ENCODE results near the gene ALDH18A1.
"Not testable (repeated sequence)": the region's sequence is repeated elsewhere in the genome, so short reads cannot be mapped to it uniquely, and the experiment has no call there.

ALDH18A1 gene

DNA sequence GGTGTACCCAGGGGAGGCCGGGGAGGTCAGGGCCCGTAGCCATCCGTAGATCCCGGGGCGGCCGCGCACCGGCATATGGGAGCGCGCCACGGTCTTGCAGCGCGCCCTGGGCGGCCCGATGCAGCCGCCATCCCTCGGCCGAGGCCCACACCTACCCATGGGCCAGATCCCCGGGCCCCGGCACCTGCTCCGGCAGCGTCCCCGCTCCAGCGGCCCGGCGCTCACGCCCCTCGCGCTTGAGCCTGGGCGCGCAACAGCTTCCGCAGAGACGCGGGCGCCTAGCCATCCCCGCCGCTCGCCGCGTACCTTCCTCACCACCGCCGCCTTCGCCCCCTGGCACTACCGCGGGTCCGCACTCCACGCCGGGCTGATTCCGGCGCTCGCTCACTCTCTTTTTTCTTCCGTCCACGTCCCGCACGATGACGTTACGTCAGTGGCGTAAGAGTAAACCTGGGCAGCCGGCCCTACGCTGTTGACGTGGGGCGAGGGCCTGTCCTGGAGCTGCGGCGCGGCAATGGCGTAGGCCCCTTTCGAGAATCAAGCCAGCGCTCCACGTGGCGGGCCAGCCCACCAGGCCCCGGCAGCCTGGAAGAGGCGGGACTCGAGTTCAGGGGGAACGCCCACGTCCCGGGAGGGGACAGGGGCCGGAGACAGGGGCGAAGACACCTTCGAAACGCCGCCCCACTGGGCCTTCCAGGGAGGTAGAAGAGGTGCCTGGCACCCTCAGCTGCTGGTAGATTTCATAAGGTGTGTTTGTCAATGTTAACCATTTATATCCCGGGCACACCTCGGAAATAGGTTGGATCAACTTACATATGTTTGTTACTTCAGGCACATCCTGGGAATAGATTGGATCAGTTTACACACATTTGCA lies at the start of gene ALDH18A1:
Gene ALDH18A1 (minus strand): TSS at position 421 of the 874 bp plus-strand sequence. CDS start 3,334 bp downstream, outside the sequence.
- DNase-seq, result peak; percentile 92

DNA sequence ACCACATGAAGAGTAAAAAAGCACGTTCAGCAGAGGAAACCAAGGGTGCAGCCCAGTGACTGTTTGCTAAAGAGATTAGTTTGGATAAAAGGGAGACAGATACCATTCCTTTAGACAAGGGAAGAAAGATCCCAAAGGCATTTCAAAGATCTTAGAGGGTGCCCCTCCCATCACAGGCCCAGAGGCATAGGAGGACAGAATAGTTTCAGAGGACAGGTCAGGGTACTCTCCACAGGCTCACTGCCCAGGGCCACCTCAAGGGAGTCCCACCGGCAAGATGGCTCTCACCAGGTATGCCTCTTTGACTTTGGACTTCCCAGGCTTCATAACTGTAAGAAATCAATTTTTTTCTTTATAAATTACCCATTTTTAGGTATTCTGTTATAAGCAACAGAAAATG lies 41.9 kb upstream of the ALDH18A1 start:
- DNase-seq, result no peak

DNA sequence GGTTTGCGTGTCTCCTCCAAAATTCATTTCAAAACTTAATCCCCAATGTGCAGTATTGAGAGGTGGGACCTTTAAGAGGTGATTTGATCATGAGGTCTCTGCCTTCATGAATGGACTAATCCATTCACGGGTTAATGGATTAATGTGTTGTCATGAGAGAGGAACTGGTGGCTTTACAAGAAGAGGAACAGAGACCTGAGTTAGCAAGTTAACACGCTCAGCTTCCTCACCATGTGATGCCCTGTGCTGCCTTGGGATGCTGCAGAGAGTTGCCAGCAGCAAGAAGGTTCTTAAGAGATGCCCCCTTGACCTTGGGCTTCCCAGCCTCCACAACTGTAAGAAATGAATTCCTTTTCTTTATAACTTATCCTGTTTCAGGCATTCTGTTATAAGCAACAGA lies 40.9 kb upstream of the ALDH18A1 start:
- DNase-seq, result no peak

GRCh38 chr10:95694665-95695064 lies 38.2 kb upstream of the ALDH18A1 start:
- no peak for DNase-seq

DNA sequence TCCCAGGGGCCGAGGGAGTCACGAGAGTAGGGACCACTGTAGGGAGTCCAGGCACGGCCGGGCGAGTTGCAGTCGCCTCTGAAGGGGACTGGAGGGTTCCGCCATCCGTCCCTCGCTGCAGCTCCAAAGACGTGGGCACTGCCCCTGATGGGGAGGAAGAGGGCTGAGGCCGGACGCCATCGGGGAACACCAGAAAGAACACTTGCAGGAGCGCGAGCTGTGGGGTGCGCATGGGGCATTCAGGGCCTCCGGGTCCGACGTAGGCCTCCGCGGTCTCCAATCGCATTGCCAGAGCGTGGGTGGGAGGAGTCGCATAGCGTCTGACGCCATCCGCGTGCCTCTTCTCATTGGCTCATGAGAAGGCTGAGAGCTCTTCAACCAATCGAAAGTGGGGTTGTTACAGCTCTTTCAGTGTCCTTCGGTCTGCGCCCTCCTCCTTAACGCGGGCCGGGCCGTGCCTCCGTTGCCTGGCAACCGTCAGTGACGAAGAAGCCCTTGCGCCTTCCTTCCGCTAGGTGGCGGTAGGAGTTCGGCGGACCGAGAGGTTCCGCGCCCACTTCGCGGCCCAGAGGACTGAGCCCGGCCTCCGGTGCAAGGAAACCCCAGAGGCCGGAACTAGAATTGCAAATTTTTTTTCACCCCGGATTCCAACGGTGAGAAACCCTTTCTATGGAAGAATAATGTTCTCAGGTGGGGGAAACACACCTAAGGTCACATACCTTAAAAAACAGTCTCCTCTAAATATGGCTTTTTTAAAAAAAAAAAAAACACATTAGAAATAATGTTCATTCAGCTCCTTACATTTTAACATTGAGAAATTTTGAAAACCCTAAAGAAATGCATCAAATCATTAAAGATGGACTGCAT lies 37.4 kb upstream of the ALDH18A1 start, which contains the start of gene TCTN3:
Gene TCTN3 (minus strand): TSS at position 260 of the 867 bp plus-strand sequence. CDS start 28 bp downstream, at position 232.
- DNase-seq, result peak; percentile 93

DNA sequence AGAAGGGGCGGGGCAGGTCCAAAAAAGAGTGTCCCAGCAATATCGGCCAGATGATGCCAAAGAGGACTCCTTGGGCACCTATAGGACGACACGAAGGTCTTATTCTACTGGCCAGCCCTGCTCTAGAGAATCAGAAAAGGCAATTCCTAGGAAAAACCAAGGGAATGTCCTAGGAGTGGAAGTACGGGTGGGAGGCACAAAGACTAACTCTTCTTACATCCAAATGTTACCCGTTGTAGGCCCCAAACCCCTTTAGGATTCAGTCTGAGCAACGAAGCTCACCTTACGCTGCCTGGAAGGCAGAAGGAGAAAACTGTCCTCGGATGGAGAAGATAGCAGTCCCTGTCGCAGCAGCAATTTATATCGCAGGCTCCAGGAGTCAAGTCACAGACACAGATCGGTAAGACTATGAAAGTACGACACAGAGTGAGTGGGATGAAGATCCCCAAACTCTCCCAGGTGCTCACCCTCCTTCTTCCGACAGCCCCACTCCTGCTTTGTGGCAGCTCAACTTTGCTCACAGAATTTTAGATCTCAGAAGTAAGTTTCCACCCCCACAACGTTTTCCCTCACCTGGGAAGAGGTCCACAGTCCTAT lies 36.7 kb upstream of the ALDH18A1 start:
- DNase-seq, result no peak

DNA sequence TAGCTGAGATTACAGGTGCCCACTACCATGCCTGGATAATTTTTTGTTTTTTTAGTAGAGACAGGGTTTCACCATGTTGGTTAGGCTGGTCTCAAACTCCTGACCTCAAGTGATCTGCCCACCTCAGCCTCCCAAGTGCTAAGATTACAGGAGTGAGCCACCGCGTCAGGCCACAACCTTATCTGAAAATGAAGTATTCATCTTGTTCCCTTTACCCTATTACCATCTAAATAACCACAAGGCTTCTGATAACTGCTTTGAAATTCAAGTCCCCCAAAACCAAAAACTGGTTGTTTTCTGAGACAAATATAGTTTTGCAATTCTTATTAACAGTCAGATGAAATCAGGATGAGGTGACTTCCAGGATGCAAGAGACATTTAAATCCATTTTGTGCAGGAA lies 34.8 kb upstream of the ALDH18A1 start:
- DNase-seq, result no peak

- no peak for DNase-seq
These were observed 32.1 kb upstream of the ALDH18A1 start for GRCh38 chr10:95688648-95689047.

DNA sequence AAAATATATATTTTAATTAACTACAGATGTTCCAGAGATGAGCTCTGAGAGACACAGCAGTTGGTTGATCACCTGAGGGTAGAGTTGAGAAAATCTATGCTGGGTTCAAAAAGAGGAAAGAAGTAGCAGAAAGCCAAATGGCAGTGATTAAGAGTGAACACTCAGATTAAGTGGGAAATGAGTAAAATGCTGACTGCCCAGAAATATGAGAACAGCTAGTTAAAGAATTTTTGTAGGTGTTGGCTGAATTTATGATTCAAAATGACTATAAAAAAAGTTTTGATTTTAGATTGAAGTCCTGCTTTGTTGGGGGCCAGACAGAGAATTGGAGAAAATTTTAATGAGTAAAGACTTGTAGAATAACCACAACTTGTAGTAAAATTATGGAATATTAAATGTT lies 27.5 kb upstream of the ALDH18A1 start:
- DNase-seq, result no peak

GRCh38 chr10:95675403-95676116 lies 19.0 kb upstream of the ALDH18A1 start:
- DNase-seq, result no peak

DNA sequence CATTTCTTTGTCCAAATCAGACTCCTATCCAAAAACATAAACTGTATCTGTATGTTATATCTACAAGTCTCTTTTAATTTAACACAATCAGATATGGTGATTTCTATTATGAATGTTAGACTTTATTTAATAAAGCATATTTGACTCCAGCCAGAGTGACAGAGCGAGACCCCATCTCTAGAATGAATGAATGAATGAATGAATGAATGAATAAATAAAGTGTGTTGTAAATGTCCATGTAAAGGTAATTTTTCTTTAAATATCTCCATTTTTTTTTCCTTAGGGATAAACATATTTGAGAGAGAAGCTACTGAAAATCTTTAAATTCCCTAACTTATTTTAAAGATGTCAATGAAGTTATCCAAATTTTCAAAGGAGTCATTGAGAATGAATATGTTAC lies 18.1 kb upstream of the ALDH18A1 start:
- no peak for DNase-seq

DNA sequence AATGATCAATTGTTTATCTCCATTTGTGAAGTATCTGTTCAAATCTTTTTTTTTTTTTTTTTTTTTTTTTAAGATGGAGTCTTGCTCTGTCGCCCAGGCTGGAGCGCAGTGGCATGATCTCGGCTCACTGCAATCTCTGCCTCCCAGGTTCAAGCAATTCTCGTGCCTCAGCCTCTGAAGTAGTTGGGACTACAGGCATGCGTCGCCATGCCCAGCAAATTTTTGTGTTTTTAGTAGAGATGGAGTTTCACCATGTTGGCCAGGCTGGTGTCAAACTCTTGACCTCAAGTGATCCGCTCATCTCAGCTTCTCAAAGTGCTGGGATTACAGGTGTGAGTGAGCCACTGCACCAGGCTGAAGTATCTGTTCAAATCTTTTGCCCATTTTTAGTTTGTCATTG lies 16.1 kb upstream of the ALDH18A1 start:
- not testable (repeated sequence) for DNase-seq

- DNase-seq, result no peak
These were observed 8.0 kb upstream of the ALDH18A1 start for GRCh38 chr10:95664543-95664942.

GRCh38 chr10:95663496-95663895 lies 7.0 kb upstream of the ALDH18A1 start:
- no peak for DNase-seq

DNA sequence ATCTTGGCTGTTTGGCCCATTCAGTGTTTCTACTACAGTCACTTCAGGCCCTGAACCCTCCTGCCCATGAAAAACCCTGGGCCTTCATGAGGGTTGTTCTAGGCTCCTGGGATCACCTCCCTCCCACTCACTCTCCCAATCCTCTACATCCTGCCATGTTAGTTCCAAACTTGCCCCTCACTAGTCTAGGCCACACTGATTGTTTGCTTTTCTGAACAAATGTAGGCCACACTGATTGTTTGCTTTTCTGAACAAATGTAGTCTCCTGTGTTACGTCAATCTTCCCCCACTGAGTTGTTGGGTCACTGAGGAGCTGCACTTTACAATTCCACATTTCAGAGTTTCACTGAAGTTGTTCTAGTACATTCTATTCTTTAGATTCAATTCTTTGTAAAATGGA lies 5.3 kb upstream of the ALDH18A1 start:
- DNase-seq, result no peak

GRCh38 chr10:95660283-95660682 lies 3.8 kb upstream of the ALDH18A1 start:
- DNase-seq, result no peak

GRCh38 chr10:95657250-95657649 lies 739 bp upstream of the ALDH18A1 start:
- no peak for DNase-seq

GRCh38 chr10:95655571-95656290 lies 780 bp downstream of the ALDH18A1 start:
- no peak for DNase-seq

DNA sequence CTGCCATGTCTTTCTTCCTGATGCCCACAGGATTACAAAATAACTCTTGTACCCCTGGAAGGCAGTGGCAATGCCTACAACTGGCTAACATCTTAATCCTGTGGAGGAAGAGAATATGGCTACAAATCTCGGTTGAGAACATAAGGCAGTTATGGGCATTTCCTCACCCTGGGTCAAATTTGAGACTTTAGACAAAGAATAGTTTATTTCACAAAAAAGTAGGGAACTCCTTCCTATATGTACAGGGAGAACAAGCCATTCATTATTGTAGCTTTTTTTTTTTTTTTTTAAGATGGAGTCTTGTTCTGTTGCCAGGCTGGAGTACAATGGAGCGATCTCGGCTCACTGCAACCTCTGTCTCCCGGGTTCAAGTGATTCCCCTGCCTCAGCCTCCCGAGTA lies 2.6 kb downstream of the ALDH18A1 start:
- DNase-seq, result no peak

- no peak for DNase-seq
These were observed 5.0 kb downstream of the ALDH18A1 start for GRCh38 chr10:95651346-95652060.

- no peak for DNase-seq
These were observed 6.3 kb downstream of the ALDH18A1 start for GRCh38 chr10:95650232-95650631.

All from activated gamma-delta T cell treated with Interleukin-2 at 50 U/mL for 16 hours (primary cell).